GM21528 (cell line): Measurements from ENCODE around the gene FGF23.
"Not testable (repeated sequence)": the region's sequence is repeated elsewhere in the genome, so short reads cannot be mapped to it uniquely, and the experiment has no call there.

ENCODE experiments used
- ATAC-seq: cut with Tn5 transposase; IDR thresholded peaks from one replicate; pipeline ENCODE4 v1.9.1; 2021; ENCODE audit warnings: mild to moderate bottlenecking, moderate library complexity; ENCODE audit not compliant: unreplicated experiment, low FRiP score

FGF23 gene

GRCh38 chr12:4379405-4379804 lies at the start of gene FGF23:
TSS of gene FGF23 (minus strand) at chr12:4379712. CDS start at chr12:4379582, 130 bp downstream.
- no peak for ATAC-seq

GRCh38 chr12:4424422-4424821 lies 44.9 kb upstream of the FGF23 start:
- no peak for ATAC-seq

GRCh38 chr12:4423528-4424195 lies 44.1 kb upstream of the FGF23 start:
- ATAC-seq: no peak

GRCh38 chr12:4422985-4423384 lies 43.5 kb upstream of the FGF23 start:
- no peak for ATAC-seq

GRCh38 chr12:4421590-4422031 lies 42.1 kb upstream of the FGF23 start:
- ATAC-seq: no peak

- no peak for ATAC-seq
Observed at GRCh38 chr12:4420138-4420670, 40.7 kb upstream of the FGF23 start.

- ATAC-seq: no peak
Observed at GRCh38 chr12:4418913-4419312, 39.4 kb upstream of the FGF23 start.

- no peak for ATAC-seq
Observed at GRCh38 chr12:4417936-4418335, 38.4 kb upstream of the FGF23 start.

GRCh38 chr12:4417455-4417854 lies 37.9 kb upstream of the FGF23 start:
- no peak for ATAC-seq

GRCh38 chr12:4416276-4416675 lies 36.8 kb upstream of the FGF23 start:
- ATAC-seq: no peak

GRCh38 chr12:4412465-4412864 lies 33.0 kb upstream of the FGF23 start:
- no peak for ATAC-seq

- ATAC-seq: no peak
Observed at GRCh38 chr12:4412056-4412455, 32.5 kb upstream of the FGF23 start.

GRCh38 chr12:4407136-4407535 lies 27.6 kb upstream of the FGF23 start:
- no peak for ATAC-seq

GRCh38 chr12:4404877-4405637 lies 25.5 kb upstream of the FGF23 start:
- not testable (repeated sequence) for ATAC-seq

GRCh38 chr12:4402996-4403395 lies 23.5 kb upstream of the FGF23 start:
- ATAC-seq: no peak

- no peak for ATAC-seq
Observed at GRCh38 chr12:4401117-4401516, 21.6 kb upstream of the FGF23 start.

GRCh38 chr12:4395818-4396217 lies 16.3 kb upstream of the FGF23 start:
- no peak for ATAC-seq

GRCh38 chr12:4393211-4393610 lies 13.7 kb upstream of the FGF23 start:
- no peak for ATAC-seq

- ATAC-seq: no peak
Observed at GRCh38 chr12:4392223-4392742, 12.8 kb upstream of the FGF23 start.

GRCh38 chr12:4388662-4389061 lies 9.2 kb upstream of the FGF23 start:
- no peak for ATAC-seq

GRCh38 chr12:4388032-4388431 lies 8.5 kb upstream of the FGF23 start:
- no peak for ATAC-seq
